GM18951 (cell line): ENCODE results near the gene TOP3B.

Source experiments
- POLR2A ChIP-seq: IDR thresholded peaks from 4 replicates; pipeline ENCODE4 v1.6.1; 2011; ENCODE audit warnings: mild to moderate bottlenecking; ENCODE audit not compliant: insufficient read length, insufficient read depth; ENCODE audit errors: extremely low read depth
- in situ Hi-C: fragments of 300-500 bp; cut with MboI; formaldehyde crosslinking; loops from one replicate; pipeline ENCODE4 v1.12.0; 2022; ENCODE audit warnings: low sequenced_read_pairs, mixed read lengths, inconsistent platforms; ENCODE audit not compliant: unreplicated experiment

The TOP3B gene

GRCh38 chr22:21936151-21936775 is 46.3 kb downstream of the TOP3B start:
- in situ Hi-C loops, result loop anchor here (10.0 kb wide), 1 partner anchor 211 kb away; no protein-coding TSS in a partner anchor
- no peak for TF ChIP-seq POLR2A

- in situ Hi-C loops, result loop anchor here (10.0 kb wide), 1 partner anchor 209 kb away; no protein-coding TSS in a partner anchor
- TF ChIP-seq POLR2A, result no peak
Measured at GRCh38 chr22:21933910-21934309, 48.7 kb downstream of the TOP3B start.

GRCh38 chr22:21933413-21933812 is 49.2 kb downstream of the TOP3B start:
- in situ Hi-C loops, result loop anchor here (10.0 kb wide), 1 partner anchor 209 kb away; no protein-coding TSS in a partner anchor
- no peak for TF ChIP-seq POLR2A

DNA sequence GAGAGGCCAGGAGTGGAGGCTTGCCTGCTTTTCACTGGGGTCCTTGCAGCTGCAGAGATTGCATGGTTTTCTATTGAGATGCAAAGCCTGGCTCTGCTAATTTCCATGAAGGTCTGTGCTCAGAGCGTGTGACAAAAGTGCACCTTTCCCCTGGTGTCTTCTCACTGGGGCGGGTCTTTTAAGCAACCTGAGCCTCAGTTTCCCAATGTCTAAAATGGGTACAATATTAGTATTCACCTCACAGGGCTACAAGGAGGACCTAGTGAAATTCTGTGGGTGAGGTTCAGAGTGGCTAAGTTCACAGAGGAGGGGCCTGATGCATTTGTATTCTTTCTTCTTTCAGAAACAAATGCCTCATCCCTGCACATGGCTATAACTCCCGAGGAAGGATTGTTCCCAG is 50.2 kb downstream of the TOP3B start:
- in situ Hi-C loops, result loop anchor here (10.0 kb wide), 1 partner anchor 208 kb away; no protein-coding TSS in a partner anchor
- TF ChIP-seq POLR2A, result no peak

DNA sequence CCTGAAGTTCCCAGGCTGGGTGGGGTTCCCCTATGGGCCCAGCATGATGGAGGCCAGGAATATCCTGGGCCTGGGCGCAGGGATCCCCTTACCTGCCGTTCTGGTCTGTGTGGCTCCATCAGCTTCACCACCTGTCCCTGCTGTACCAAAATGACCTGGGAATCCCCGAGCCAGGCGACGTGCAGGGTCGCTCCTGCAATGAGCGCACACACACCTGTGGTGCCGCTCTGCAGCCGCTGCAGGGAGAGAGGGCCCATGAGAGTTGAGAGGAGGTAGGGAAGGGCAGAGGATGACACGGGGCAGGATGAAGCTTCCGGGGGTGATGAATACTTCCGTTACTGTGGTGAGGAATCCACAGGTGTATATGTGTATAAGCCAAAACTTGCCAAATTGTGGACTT is 51.5 kb downstream of the TOP3B start:
- TF ChIP-seq POLR2A, result no peak
- in situ Hi-C loops, result loop anchor here (10.0 kb wide), 1 partner anchor 206 kb away; no protein-coding TSS in a partner anchor

GRCh38 chr22:21929253-21929652 is 53.3 kb downstream of the TOP3B start:
- in situ Hi-C loops, result no loop called here
- TF ChIP-seq POLR2A, result no peak

- TF ChIP-seq POLR2A, result no peak
- in situ Hi-C loops, result no loop called here
Measured at GRCh38 chr22:21928048-21928447, 54.5 kb downstream of the TOP3B start.

- in situ Hi-C loops, result no loop called here
- TF ChIP-seq POLR2A, result no peak
Measured at GRCh38 chr22:21927174-21927823, 55.3 kb downstream of the TOP3B start.

GRCh38 chr22:21926728-21927127 is 55.9 kb downstream of the TOP3B start:
- TF ChIP-seq POLR2A, result no peak
- in situ Hi-C loops, result no loop called here

DNA sequence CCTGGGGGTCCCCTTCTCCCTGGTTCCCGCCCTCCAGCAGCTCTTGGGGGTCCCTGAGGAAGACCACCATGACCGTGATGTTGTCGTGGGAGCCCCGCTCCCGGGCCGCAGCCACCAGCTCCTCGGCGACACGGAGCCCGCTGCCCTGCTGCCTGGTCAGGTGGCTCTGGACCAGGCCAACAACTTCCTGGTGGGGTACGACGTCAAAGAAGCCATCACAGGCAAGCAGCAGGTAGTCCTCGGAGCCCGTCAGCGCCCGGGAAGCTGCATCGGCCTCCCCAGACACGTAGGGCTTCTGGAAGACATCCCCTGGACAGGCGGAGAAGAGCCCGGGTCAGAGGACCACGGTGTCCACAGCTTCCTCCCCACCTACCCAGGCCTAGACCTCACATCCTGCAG is 59.4 kb downstream of the TOP3B start:
- TF ChIP-seq POLR2A, result no peak
- in situ Hi-C loops, result no loop called here

DNA sequence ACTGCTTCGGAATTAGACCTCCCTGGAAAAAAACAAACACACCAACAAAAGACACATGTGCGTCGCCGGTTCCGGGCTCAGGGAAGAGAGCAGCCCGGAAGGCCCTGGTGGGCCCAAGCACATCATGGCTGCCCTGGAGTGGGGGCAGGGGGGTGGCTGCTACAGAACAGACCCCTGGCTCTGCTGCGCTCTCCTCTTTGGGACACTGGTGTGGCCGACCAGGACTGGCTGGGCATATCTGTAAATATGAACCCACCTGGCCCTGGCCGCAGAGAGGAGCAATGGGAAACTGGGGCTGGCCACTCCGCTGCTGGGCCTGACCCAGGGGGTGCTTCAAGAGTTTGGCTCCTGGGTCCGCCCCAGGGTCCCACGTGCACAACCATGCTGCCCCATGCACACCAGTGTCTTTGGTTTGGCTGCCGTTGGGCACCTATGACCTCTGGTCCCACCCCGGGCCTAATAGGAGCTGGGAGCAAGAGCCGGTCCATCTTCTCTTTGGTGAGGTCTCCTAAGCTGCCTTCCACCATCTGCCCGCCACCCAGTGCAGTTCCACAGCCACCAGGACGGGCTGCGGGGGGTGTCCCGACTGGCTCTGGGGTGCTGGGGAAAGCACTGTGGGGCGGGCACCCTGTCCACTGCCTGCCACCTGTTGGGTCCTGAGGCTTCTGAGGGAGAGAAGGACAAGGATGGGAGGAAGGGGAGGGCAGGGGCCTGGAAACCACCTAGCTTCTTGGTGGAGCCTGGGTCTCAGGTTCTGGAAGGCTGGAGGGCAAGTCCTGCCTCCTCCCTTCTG is 60.0 kb downstream of the TOP3B start:
- TF ChIP-seq POLR2A, result no peak
- in situ Hi-C loops, result no loop called here

DNA sequence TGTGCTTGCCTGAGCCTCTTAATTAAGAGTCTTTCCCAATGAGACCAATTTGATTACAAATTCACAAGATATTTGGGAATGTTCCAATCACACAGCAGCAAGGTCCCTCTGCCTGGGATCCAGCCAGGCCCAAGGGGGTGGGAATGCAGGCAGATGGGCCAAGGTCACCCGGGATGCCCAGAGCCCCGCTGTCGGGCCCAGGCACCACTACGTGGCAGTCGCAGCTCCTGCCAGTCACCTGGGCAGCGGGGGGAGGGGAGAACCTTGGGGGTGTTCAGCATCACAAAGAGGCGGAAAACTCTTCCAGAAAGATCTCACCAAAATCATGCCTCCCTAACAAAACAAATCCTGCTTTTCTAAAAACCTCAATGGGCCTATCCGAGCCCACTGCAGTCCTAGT is 60.9 kb downstream of the TOP3B start:
- in situ Hi-C loops, result no loop called here
- TF ChIP-seq POLR2A, result no peak

GRCh38 chr22:21921184-21921721 is 61.3 kb downstream of the TOP3B start:
- in situ Hi-C loops, result no loop called here
- TF ChIP-seq POLR2A, result no peak
